ENCODE data around the gene ZIM2. TPM values are rescaled to one million over a fixed set of nuclear protein-coding genes. Genes with fewer than 3 reads are reported as not detected.

ZIM2 gene
- total RNA-seq, 1 experiment from 2014 or later: not detected

GRCh38 chr19:56874530-56874929 is 34.0 kb upstream of the ZIM2 start:
- ATAC-seq: no peak
- ChIA-PET CTCF (no interaction called here), POLR2A (no interaction called here)
- Mint-ChIP-seq H3K9me3 (peaks cover 73% of the 10 kb centered on the region), H3K27me3 (ENCODE audit: low read depth) (peaks cover 20% of the 10 kb centered on the region), H3K4me3 (no peak overlapping the region), H3K27ac (no peak overlapping the region), H3K4me1 (no peaks in the 10 kb centered on the region), H3K36me3 (peaks cover 74% of the 10 kb centered on the region)
- DNase-seq (ENCODE audit: low spot score): no peak
- TF ChIP-seq USF1 (CRISPR knock-in tag; IDR thresholded peaks at IDR 0.05) (no peak), RELA (CRISPR knock-in tag; IDR thresholded peaks at IDR 0.05; ENCODE audit: borderline replicate concordance) (no peak), FOXP4 (CRISPR knock-in tag; IDR thresholded peaks at IDR 0.05) (no peak), CREB1 (CRISPR knock-in tag; IDR thresholded peaks at IDR 0.05) (no peak), FOXP1 (CRISPR knock-in tag; IDR thresholded peaks at IDR 0.05; ENCODE audit: borderline replicate concordance) (no peak), ZNF219 (CRISPR knock-in tag; IDR thresholded peaks at IDR 0.05; ENCODE audit: borderline replicate concordance) (no peak), STAT6 (CRISPR knock-in tag; conservative IDR thresholded peaks at IDR 0.05; ENCODE audit: low read depth) (no peak), ARID4B (CRISPR knock-in tag; IDR thresholded peaks at IDR 0.05; ENCODE audit: borderline replicate concordance) (no peak), MAX (CRISPR knock-in tag; IDR thresholded peaks at IDR 0.05) (no peak), ZNF671 (CRISPR knock-in tag; IDR thresholded peaks at IDR 0.05) (no peak), MXD4 (CRISPR knock-in tag; IDR thresholded peaks at IDR 0.05; ENCODE audit: borderline replicate concordance) (no peak), TEAD1 (CRISPR knock-in tag; IDR thresholded peaks at IDR 0.05) (no peak), TP53 (CRISPR knock-in tag; IDR thresholded peaks at IDR 0.05) (no peak), GABPB1 (CRISPR knock-in tag; IDR thresholded peaks at IDR 0.05) (no peak), KAT7 (CRISPR knock-in tag; IDR thresholded peaks at IDR 0.05; ENCODE audit: borderline replicate concordance) (no peak), ZNF423 (CRISPR knock-in tag; IDR thresholded peaks at IDR 0.05) (no peak), ZNF416 (CRISPR knock-in tag; IDR thresholded peaks at IDR 0.05) (no peak)

- H3K9me3 Mint-ChIP-seq: peaks cover 78% of the 10 kb centered on the region
- peaks cover 79% of the 10 kb centered on the region for H3K36me3 Mint-ChIP-seq
- no peak overlapping the region for H3K27ac Mint-ChIP-seq
- no peak for DNase-seq (ENCODE audit: low spot score)
- POLR2A ChIA-PET: no interaction called here
- ATAC-seq: no peak
- no peak overlapping the region for H3K4me3 Mint-ChIP-seq
- peaks cover 20% of the 10 kb centered on the region for H3K27me3 Mint-ChIP-seq (ENCODE audit: low read depth)
- CTCF ChIA-PET: no interaction called here
- no peaks in the 10 kb centered on the region for H3K4me1 Mint-ChIP-seq
- TF ChIP-seq ATF2 (CRISPR knock-in tag; IDR thresholded peaks at IDR 0.05; ENCODE audit: borderline replicate concordance, low read depth) (no peak), HMGXB4 (CRISPR knock-in tag; IDR thresholded peaks at IDR 0.05) (no peak), CTCF (IDR thresholded peaks at IDR 0.05) (no peak), FOXJ3 (CRISPR knock-in tag; IDR thresholded peaks at IDR 0.05; ENCODE audit: borderline replicate concordance) (no peak), KAT7 (CRISPR knock-in tag; IDR thresholded peaks at IDR 0.05; ENCODE audit: borderline replicate concordance) (no peak)
Measured at GRCh38 chr19:56873493-56873892, 33.0 kb upstream of the ZIM2 start.
